ENCODE results near the gene ESRRA. TPM values are rescaled to one million over a fixed set of nuclear protein-coding genes. Genes with fewer than 3 reads are reported as not detected.

Gene ESRRA
- total and polyA plus RNA-seq, 2 of the 13 experiments (the other 11 are each of a cell fraction or from before 2014, with no cell fraction given) = 18.1 to 36.3 TPM

DNA sequence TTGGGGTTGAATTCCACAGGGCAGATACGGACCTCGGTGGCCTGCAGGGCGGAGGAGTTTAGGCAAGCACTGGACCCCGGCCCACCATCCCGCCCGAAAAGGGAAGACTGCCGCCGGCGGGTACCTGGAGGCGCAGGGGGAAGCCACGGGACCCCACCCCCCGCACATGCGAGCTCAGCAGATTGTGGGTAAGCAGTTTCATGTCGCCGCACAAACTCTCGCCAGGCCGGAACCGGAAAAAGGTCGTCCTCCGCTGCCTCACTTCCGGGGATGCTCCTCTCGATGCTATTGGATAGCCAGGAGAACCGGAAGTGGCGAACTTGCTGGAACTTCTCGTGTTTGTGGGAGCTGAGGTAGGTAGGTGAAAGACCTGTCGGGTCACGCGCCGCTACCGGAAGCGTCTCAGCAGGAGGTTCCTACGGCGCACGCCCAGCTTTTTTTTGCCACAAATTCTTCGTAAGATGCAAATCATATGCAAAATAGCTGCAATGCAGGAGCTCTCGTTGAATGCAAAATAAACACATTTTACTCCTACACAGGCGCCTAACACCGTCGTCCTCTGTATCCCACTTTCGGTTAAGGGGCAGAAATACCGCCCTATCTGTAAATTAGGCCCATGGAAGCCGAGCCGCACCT lies 12.1 kb downstream of the ESRRA start, which contains the start of gene TRMT112 (continued):
- TF ChIP-seq, protein P1, sequence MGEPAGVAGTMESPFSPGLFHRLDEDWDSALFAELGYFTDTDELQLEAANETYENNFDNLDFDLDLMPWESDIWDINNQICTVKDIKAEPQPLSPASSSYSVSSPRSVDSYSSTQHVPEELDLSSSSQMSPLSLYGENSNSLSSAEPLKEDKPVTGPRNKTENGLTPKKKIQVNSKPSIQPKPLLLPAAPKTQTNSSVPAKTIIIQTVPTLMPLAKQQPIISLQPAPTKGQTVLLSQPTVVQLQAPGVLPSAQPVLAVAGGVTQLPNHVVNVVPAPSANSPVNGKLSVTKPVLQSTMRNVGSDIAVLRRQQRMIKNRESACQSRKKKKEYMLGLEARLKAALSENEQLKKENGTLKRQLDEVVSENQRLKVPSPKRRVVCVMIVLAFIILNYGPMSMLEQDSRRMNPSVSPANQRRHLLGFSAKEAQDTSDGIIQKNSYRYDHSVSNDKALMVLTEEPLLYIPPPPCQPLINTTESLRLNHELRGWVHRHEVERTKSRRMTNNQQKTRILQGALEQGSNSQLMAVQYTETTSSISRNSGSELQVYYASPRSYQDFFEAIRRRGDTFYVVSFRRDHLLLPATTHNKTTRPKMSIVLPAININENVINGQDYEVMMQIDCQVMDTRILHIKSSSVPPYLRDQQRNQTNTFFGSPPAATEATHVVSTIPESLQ (CRISPR knock-in tag; conservative IDR thresholded peaks at IDR 0.05) = no peak
- TF ChIP-seq RAD51 (IDR thresholded peaks at IDR 0.05; ENCODE audit: borderline replicate concordance) = no peak
- TF ChIP-seq, protein P2, sequence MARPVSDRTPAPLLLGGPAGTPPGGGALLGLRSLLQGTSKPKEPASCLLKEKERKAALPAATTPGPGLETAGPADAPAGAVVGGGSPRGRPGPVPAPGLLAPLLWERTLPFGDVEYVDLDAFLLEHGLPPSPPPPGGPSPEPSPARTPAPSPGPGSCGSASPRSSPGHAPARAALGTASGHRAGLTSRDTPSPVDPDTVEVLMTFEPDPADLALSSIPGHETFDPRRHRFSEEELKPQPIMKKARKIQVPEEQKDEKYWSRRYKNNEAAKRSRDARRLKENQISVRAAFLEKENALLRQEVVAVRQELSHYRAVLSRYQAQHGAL (CRISPR knock-in tag; IDR thresholded peaks at IDR 0.05; ENCODE audit: not compliant biosample characterization) = peak; percentile 26
- TF ChIP-seq, protein P3, sequence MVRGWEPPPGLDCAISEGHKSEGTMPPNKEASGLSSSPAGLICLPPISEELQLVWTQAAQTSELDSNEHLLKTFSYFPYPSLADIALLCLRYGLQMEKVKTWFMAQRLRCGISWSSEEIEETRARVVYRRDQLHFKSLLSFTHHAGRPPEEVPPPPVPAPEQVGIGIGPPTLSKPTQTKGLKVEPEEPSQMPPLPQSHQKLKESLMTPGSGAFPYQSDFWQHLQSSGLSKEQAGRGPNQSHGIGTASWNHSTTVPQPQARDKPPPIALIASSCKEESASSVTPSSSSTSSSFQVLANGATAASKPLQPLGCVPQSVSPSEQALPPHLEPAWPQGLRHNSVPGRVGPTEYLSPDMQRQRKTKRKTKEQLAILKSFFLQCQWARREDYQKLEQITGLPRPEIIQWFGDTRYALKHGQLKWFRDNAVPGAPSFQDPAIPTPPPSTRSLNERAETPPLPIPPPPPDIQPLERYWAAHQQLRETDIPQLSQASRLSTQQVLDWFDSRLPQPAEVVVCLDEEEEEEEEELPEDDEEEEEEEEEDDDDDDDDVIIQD (CRISPR knock-in tag; IDR thresholded peaks at IDR 0.05; ENCODE audit: low read depth) = no peak; the same call in 1 of the 2 replicates
- TF ChIP-seq, protein P4, sequence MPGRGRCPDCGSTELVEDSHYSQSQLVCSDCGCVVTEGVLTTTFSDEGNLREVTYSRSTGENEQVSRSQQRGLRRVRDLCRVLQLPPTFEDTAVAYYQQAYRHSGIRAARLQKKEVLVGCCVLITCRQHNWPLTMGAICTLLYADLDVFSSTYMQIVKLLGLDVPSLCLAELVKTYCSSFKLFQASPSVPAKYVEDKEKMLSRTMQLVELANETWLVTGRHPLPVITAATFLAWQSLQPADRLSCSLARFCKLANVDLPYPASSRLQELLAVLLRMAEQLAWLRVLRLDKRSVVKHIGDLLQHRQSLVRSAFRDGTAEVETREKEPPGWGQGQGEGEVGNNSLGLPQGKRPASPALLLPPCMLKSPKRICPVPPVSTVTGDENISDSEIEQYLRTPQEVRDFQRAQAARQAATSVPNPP (CRISPR knock-in tag; IDR thresholded peaks at IDR 0.05) = 0 out of 2 replicates have a peak, but pooled peaks have one; percentile 33
- peak; percentile 91 for TF ChIP-seq ETV5 (CRISPR knock-in tag; IDR thresholded peaks at IDR 0.05; ENCODE audit: borderline replicate concordance)
- TF ChIP-seq, protein P5, sequence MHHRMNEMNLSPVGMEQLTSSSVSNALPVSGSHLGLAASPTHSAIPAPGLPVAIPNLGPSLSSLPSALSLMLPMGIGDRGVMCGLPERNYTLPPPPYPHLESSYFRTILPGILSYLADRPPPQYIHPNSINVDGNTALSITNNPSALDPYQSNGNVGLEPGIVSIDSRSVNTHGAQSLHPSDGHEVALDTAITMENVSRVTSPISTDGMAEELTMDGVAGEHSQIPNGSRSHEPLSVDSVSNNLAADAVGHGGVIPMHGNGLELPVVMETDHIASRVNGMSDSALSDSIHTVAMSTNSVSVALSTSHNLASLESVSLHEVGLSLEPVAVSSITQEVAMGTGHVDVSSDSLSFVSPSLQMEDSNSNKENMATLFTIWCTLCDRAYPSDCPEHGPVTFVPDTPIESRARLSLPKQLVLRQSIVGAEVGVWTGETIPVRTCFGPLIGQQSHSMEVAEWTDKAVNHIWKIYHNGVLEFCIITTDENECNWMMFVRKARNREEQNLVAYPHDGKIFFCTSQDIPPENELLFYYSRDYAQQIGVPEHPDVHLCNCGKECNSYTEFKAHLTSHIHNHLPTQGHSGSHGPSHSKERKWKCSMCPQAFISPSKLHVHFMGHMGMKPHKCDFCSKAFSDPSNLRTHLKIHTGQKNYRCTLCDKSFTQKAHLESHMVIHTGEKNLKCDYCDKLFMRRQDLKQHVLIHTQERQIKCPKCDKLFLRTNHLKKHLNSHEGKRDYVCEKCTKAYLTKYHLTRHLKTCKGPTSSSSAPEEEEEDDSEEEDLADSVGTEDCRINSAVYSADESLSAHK (CRISPR knock-in tag; IDR thresholded peaks at IDR 0.05; ENCODE audit: borderline replicate concordance) = no peak
- no peak; the same call in 1 of the 2 replicates for TF ChIP-seq ZNF703 (CRISPR knock-in tag; IDR thresholded peaks at IDR 0.05; ENCODE audit: borderline replicate concordance)
- no peak for TF ChIP-seq ZNF260 (CRISPR knock-in tag; IDR thresholded peaks at IDR 0.05; ENCODE audit: borderline replicate concordance, low read depth)
- peak; percentile 86 for TF ChIP-seq AGO2 (optimal IDR thresholded peaks at IDR 0.05; ENCODE audit: low read depth, low read length)
- TF ChIP-seq, protein P6, sequence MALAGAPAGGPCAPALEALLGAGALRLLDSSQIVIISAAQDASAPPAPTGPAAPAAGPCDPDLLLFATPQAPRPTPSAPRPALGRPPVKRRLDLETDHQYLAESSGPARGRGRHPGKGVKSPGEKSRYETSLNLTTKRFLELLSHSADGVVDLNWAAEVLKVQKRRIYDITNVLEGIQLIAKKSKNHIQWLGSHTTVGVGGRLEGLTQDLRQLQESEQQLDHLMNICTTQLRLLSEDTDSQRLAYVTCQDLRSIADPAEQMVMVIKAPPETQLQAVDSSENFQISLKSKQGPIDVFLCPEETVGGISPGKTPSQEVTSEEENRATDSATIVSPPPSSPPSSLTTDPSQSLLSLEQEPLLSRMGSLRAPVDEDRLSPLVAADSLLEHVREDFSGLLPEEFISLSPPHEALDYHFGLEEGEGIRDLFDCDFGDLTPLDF (CRISPR knock-in tag; IDR thresholded peaks at IDR 0.05) = no peak
- peak; percentile 87 for TF ChIP-seq ZNF564 (CRISPR knock-in tag; IDR thresholded peaks at IDR 0.05)
- TF ChIP-seq ZNF446 (CRISPR knock-in tag; IDR thresholded peaks at IDR 0.05) = no peak
- no peak for TF ChIP-seq ZFP36L1 (CRISPR knock-in tag; IDR thresholded peaks at IDR 0.05)
- TF ChIP-seq, protein P7, sequence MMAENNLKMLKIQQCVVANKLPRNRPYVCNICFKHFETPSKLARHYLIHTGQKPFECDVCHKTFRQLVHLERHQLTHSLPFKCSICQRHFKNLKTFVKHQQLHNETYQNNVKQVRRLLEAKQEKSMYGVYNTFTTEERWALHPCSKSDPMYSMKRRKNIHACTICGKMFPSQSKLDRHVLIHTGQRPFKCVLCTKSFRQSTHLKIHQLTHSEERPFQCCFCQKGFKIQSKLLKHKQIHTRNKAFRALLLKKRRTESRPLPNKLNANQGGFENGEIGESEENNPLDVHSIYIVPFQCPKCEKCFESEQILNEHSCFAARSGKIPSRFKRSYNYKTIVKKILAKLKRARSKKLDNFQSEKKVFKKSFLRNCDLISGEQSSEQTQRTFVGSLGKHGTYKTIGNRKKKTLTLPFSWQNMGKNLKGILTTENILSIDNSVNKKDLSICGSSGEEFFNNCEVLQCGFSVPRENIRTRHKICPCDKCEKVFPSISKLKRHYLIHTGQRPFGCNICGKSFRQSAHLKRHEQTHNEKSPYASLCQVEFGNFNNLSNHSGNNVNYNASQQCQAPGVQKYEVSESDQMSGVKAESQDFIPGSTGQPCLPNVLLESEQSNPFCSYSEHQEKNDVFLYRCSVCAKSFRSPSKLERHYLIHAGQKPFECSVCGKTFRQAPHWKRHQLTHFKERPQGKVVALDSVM (CRISPR knock-in tag; IDR thresholded peaks at IDR 0.05) = no peak; the same call in 1 of the 2 replicates
- no peak for TF ChIP-seq NR3C1 (CRISPR knock-in tag; IDR thresholded peaks at IDR 0.05)
- no peak for TF ChIP-seq HOXA7 (CRISPR knock-in tag; IDR thresholded peaks at IDR 0.05)
